GM12891 (cell line): ENCODE data around the gene MAD1L1.
A peak's percentile ranks its signal among the peaks of the same experiment; 100 is the strongest.

Experiments used
- POLR2A ChIP-seq: IDR thresholded peaks from 2 replicates; pipeline ENCODE4 v1.6.1; 2011; ENCODE audit warnings: low read depth, low read length, control low read depth
- POLR2AphosphoS5 ChIP-seq: IDR thresholded peaks from 2 replicates; pipeline ENCODE4 v1.6.1; 2011; ENCODE audit warnings: low read depth, low read length, control low read depth
- POU2F2 ChIP-seq: IDR thresholded peaks from 2 replicates; pipeline ENCODE4 v1.6.1; 2011; ENCODE audit warnings: low read depth, mild to moderate bottlenecking, control low read depth, low read length, moderate library complexity
- SPI1 ChIP-seq: IDR thresholded peaks from 2 replicates; pipeline ENCODE4 v1.6.1; 2011; ENCODE audit warnings: low read depth, low read length, control low read depth
- TAF1 ChIP-seq: IDR thresholded peaks from 2 replicates; pipeline ENCODE4 v1.6.1; 2011; ENCODE audit warnings: low read depth, low read length, control low read depth

- TF ChIP-seq POLR2A = peak; percentile 50; the same call in 1 of the 2 replicates
- TF ChIP-seq POLR2AphosphoS5 = peak; percentile 59; the same call in 1 of the 2 replicates
- TF ChIP-seq TAF1 = peak; percentile 47
- no peak for TF ChIP-seq SPI1
- no peak for TF ChIP-seq POU2F2
Observed at GRCh38 chr7:2232766-2233520, at the start of gene MAD1L1.
